GM18499 (cell line): ENCODE results near the gene ZNF292.
A peak's percentile ranks its signal among the peaks of the same experiment; 100 is the strongest.
"Not testable (repeated sequence)": the region's sequence is repeated elsewhere in the genome, so short reads cannot be mapped to it uniquely, and the experiment has no call there.

Source experiments
- ATAC-seq: cut with Tn5 transposase; IDR thresholded peaks from one replicate; pipeline ENCODE4 v1.9.1; 2021; ENCODE audit warnings: moderate number of reproducible peaks; ENCODE audit not compliant: insufficient read depth, unreplicated experiment

The ZNF292 gene

DNA sequence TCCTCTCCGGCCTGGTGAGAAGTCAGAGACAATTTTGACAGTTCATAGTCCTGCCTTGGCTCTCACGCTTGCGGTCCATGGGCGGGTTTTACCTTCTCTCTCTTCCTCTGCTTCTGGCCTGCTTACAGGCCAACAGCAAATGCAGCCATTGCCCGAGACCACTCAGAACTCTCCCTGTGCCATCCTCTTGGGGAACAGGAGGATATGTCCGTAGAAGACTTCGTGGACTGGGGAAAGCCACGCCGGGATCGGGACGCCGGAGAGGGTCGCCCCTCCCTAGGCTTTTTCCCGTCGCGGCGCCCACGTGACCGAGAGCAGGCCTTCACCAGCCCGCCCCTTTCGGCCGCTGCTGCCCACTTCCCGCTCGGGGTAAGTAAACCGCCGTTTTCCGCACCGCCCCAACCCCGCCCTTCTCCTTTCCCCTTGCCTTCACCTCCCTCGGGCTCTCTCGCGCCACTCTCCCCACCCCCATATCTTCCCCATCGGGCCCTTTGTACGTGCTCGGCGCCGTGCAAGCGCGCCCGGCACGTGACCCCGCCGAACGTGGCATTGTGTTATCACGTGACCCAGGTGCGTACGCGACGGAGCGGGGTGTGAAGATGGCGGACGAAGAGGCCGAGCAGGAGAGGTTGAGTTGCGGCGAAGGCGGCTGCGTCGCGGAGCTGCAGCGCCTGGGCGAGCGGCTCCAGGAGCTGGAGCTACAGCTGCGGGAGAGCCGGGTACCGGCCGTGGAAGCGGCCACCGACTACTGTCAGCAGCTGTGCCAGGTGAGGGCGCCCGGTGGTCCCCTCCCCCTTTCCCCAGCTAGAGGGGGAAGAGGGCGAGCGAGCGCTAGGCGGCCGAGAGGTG, at the start of gene ZNF292:
ZNF292 (plus strand) TSS at position 573 of the 849 bp plus-strand sequence; CDS start at position 600, 27 bp downstream.
- peak; percentile 54 for ATAC-seq

DNA sequence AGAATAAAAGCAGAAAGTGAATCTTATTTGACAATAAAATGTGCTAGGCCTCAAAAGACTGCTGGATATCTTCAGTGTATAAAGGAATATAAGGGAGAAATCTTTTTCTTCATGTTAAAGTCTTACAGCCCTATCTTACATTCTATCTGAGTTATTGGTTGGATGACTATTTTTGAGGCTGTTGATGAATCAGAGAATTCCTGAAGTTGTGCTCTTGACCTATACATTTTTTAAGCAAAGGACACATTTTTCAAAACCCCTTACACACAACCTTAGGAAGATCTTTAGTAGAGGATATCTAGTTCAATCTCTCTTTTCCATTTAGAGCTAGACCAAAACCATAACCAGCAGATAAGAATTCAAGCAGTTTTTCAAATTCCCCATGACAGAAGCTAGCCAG, 49.5 kb upstream of the ZNF292 start:
- no peak for ATAC-seq

- ATAC-seq: no peak
These were observed 44.7 kb upstream of the ZNF292 start for GRCh38 chr6:87110636-87111035.

DNA sequence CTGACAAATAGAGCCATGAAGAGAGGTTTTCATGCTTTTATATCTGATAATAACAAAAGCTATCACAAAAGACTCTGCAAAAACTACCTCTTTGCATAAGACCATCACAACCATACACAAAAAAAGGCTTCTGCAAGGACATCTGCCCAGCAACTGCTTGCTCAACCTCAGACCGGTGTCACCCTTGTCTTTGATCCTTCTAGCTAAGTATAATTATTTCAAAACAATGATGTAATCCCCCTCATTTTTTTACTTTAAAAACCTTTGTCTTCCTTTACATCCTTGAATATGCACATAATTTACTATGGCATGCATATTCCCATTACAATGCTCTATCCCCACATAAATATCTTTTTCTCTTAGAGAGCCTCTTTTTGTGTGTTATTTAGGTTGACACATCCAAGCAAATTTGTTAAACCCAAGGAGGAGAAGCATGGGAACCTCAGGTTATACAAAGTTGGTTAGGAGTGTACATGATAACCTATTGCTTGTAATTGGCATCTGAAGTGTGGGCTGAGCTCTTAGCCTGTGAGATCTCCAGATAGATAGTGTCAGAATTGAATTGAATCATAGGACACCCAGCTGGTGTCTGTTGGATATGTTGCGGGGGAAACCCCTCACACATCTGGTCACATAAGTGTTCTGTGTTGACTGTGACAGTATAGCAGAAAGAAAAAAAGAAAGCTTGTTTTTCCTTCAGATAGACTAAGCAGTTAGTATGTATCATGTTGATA, 39.8 kb upstream of the ZNF292 start:
- ATAC-seq: peak; percentile 89

DNA sequence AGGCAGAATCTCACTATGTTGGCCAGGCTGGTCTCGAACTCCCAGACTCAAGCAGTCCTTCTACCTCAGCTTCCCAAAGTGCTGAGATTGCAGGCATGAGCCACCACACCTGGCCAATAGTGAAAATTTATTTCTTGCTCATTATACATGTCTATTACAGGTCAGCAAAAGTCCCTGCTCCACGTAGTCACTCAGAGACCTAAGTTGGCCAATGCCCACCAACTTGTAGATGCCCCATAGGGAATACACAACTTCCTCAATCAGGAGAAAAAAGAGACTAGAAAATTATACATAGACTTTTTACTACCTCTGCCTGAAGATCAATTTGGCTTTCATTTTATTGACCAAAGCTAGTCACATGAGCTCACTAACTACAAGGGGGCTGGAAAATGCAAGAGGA, 38.4 kb upstream of the ZNF292 start:
- no peak for ATAC-seq

DNA sequence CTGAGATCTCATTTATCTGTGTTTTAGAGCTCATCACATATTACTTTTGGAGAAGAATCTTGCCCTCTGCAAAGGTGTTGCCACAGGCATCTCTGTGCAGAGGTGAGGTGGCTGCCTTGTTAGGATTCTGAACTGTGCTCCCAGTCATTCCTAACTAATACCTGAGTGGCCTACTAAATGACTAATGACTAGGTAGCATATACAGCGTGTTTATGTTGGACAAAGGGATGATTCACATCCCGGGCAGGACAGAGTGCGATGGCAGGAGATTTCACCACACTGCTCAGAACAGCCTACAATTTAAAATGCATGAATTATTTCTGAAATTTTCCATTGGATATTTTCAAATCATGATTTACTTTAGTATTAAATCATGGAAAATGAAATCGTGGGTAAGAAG, 37.3 kb upstream of the ZNF292 start:
- no peak for ATAC-seq

DNA sequence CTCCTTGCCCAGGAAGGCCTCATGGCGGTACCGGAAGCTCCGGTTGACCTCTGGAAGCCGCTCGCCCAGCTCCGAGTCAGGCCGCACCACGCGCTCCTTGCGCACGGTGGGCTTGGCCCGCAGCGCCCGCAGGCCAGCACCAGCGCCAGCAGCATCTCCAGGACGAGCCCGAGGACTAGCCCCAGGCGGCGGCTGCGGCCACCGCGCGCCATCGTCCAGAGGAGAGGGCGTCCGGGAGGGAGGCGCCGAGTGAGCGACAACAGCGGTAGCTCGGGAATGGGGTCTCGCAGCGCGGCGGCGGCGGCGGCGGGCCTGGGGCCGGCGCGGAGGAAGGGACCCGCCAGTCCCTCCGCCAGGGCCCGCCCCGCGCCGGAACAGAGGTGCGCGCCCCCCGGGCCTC, 32.9 kb upstream of the ZNF292 start:
- ATAC-seq: no peak

DNA sequence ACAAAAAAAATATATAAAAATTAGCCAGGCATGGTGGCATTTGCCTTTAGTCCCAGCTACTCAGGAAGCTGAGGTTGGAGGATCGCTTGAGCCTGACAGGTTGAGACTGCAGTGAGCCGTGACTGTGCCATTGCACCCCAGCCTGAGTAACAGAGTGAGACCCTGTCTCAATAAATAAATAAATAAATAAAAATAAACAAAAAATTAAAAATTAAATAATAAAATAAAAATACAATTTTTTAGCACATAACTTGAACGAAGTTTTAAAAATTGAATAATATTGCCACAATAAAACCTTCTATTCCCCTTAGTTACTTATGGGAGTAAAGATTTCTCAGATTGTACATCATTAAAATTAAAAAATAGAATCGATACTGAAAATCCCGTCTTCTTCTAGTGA, 31.3 kb upstream of the ZNF292 start:
- no peak for ATAC-seq

DNA sequence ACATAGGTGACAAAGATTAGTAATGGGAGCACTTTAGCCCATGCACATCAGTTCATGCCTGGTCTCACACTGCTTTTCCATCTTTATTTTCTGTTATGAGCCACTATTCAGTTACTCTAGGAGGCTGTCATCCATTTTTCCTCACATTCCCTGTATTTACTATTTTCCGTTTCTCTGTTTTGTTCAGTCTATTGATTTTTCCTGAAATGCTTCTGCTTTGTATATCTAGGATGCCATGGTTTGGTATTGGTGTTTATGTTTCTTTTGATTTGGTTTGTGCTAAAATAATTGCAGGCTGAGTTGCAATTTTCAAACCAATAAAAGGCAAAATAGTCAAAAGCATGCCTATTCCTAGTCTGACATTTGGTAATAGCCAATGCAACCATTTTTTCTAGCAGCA, 28.9 kb upstream of the ZNF292 start:
- no peak for ATAC-seq

- ATAC-seq: no peak
These were observed 27.6 kb upstream of the ZNF292 start for GRCh38 chr6:87127737-87128136.

DNA sequence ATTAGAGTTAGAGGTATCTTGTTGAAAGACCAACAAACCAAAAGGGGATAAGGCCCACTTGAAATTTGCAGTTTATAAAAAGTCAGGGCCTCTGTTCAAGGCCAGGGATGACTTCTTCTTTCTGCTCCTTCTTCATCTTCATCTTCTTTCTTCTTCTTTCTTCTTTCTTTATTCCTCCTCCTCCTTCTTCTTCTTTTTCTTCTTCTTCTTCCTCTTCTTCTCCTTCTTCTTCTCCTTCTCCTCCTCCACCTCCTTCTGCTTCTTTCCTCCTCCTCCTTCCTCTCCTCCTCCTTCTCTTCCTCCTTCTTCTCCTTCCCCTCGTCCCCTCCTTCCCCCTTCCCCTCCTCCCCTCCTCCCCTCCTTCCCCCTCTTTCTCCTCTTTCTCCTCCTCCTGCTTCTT, 18.4 kb upstream of the ZNF292 start:
- no peak for ATAC-seq

GRCh38 chr6:87139236-87139635, 16.1 kb upstream of the ZNF292 start:
- ATAC-seq: no peak

GRCh38 chr6:87139927-87140326, 15.4 kb upstream of the ZNF292 start:
- not testable (repeated sequence) for ATAC-seq

DNA sequence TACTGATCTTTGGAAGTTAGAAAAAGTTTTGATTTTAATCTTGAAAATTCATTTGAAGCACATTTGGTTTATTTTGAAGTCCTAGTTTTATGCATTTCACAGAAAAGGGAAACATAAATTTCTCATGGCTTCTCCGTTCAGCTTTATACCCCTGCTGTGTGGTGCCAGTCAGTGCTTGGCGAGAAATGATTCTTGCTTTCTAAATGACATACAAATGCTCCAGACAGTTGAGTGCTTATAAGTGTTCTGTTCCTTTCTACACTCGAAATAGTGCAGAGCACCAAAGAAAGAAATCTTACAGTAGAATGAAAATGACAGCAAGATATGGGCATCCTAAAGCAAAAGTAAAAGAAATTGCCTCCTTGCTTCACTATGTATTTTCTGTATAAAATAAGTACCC, 9.0 kb upstream of the ZNF292 start:
- peak; percentile 60 for ATAC-seq

- no peak for ATAC-seq
These were observed 5.0 kb upstream of the ZNF292 start for GRCh38 chr6:87150406-87150805.

DNA sequence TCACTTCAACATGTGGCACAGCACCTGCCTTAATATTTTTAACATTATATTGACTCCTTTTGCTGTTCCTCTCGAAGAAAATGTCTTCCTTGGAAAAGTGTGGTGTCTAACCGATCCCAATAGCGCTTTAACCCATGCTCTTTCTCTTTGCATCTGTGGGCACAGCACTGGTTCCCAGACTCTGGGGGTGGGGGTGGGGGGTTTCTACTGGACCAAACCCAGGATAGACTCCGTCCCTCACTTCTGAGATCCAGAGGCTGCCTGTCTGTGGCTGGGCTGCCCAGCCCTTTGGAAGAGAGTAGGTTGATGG, 3.9 kb upstream of the ZNF292 start:
- ATAC-seq: no peak

- peak; percentile 11 for ATAC-seq
These were observed 3.4 kb upstream of the ZNF292 start for GRCh38 chr6:87151781-87152525.

GRCh38 chr6:87152526-87152955, 2.8 kb upstream of the ZNF292 start:
- no peak for ATAC-seq

- ATAC-seq: peak; percentile 0
These were observed 748 bp upstream of the ZNF292 start for GRCh38 chr6:87154641-87154992.

DNA sequence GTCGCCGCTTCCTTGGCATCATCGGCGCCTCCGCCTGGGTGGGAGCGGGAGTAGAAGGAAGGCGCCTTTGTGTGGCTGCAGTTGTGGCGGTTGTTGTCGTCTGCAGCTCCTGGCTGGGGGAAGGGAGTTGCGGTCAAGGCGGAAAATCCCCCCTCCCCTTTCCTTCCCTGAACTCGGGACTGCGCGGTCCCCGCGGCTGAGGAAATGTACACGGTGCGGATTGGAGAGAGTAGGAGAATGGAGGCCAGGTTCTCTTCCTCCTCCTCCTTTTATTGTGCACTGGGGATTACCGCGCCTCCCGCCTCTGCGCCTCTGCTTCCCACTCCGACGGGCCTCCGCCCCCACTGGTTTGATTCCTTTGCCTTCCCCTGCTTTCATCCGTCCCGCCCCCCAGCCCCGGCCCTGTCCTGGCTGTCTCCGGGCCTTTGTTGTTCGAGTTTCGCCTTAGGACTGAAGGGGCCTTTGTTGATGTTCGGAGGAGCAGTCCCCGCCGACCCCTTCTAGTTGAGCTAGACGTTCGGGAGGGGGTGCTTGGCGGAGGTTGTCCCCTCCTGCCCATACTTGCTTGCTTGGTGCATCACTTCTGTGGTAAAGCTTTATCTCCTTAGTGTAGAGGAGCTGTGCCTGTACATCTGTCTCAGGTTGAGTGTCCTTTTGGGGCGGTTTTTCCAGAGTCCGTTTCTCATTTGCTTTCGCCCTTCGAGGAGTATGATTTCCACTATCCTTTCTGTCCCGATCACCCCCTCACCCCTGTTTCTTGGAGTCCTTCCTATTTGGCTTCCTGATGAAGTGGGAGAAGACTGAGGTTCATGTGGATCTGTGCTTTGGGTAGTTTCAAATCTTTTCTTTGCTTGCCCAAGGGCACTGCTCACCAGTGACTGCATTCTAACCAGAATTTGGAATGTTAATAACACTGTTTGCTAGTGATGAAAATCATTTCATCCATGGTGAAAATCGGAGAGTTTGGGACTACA, 764 bp downstream of the ZNF292 start:
- ATAC-seq: no peak
